Breast epithelium (tissue), 3 donors: ENCODE measurements around the gene BCAS1.

Source experiments
- CTCF ChIP-seq, 3 donors: fragments of 450-650 bp; IDR thresholded peaks; one replicate each; pipeline ENCODE4 v1.5.1; 2016 to 2017; ENCODE audit warnings: antibody characterized with exemption in 3 of 3, mild to moderate bottlenecking in 3 of 3, moderate library complexity in 3 of 3
- POLR2A ChIP-seq: fragments of 450-650 bp; IDR thresholded peaks from one replicate; pipeline ENCODE4 v1.6.1; 2016; ENCODE audit warnings: antibody characterized with exemption, mild to moderate bottlenecking, moderate library complexity

DNA sequence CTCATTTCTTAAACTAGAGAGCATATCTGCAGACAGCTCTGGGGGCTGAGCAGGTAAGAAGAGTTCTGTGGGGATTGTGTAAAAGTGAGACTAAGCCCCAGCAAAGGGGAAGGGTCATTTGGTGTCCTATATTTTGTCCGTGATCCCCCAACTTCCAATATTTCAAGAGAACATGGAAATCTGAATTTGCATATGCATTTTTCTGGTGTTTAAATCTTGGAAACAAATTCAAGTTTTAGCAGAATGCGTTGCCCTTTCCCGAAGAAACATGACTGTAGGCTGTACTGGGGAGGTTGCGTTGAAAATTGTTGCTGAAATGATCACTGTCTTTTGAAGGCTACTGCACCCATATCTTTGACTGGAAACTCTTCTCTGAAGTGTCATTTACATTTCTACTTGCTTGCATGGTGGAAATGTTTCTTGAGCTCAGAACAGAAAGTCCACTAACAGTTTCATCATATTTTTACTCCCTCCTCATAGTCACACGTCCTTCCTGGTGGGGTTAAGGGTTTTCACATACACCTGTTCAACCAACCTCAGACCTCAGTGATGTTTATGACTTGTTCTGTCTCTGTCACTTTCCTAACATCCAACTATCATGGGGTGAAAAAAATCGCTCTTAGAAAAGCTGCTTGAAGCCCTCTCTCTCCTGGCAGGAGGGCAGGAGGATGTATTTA is 140.3 kb downstream of the BCAS1 start:
- no peak for TF ChIP-seq POLR2A
- no peak for TF ChIP-seq CTCF (IDR thresholded peaks at IDR 0.05)
